CD14-positive monocyte (primary cell): ENCODE results near the gene PCDHGB4. TPM values are rescaled to one million over a fixed set of nuclear protein-coding genes. Genes with fewer than 3 reads are reported as not detected.
"Not testable (repeated sequence)": the region's sequence is repeated elsewhere in the genome, so short reads cannot be mapped to it uniquely, and the experiment has no call there.

Source experiments
- DNase-seq, 3 donors: peaks; one replicate each; pipeline ENCODE4 v3.0.0-alpha.2; 2011 to 2022
- H2AFZ ChIP-seq: 2 replicates; pipeline ENCODE4 v1.6.0; 2012; ENCODE audit warnings: mild to moderate bottlenecking, low read depth, low read length, inconsistent platforms; ENCODE audit not compliant: insufficient read depth, poor library complexity, severe bottlenecking
- H3K27ac ChIP-seq, 2 donors: 1 replicate in 1 of 2; 2 replicates in 1 of 2; pipeline ENCODE4 v1.5.1; 2012 to 2013; ENCODE audit warnings: low read length in 2 of 2, control low read depth in 1 of 2, inconsistent platforms in 1 of 2, low read depth in 1 of 2, mild to moderate bottlenecking in 1 of 2
- H3K27me3 ChIP-seq, 2 donors: one replicate each; pipeline versions ENCODE4 v1.6.0 to v1.6.1; 2011 to 2013; ENCODE audit warnings: low read length in 2 of 2; ENCODE audit not compliant: control insufficient read depth in 2 of 2, insufficient read depth in 2 of 2
- H3K36me3 ChIP-seq, 2 donors: replicated peaks in 1 of 2; 1 replicate in 1 of 2; 2 replicates in 1 of 2; pipeline versions ENCODE4 v1.5.1 to v1.6.1; 2012 to 2013; ENCODE audit warnings: low read length in 2 of 2, control low read depth in 1 of 2, inconsistent platforms in 1 of 2, mild to moderate bottlenecking in 1 of 2; ENCODE audit not compliant: insufficient read depth in 2 of 2, control insufficient read depth in 1 of 2
- H3K4me1 ChIP-seq, 2 donors: 1 replicate in 1 of 2; 2 replicates in 1 of 2; pipeline versions ENCODE4 v1.5.1 to v1.6.1; 2012 to 2013; ENCODE audit warnings: low read length in 2 of 2, control low read depth in 1 of 2, inconsistent platforms in 1 of 2, mild to moderate bottlenecking in 1 of 2, moderate library complexity in 1 of 2; ENCODE audit not compliant: insufficient read depth in 2 of 2, control insufficient read depth in 1 of 2
- H3K4me2 ChIP-seq: replicated peaks from 2 replicates; pipeline ENCODE3; 2012; ENCODE audit warnings: low read length, moderate library complexity, mild to moderate bottlenecking; ENCODE audit not compliant: poor library complexity, severe bottlenecking; ENCODE audit errors: extremely low read depth
- H3K4me3 ChIP-seq, 3 experiments: fragments of 200-600 bp in 1 of 3; sonication (generic) in 1 of 3; replicated peaks in 1 of 3; 1 replicate in 2 of 3; 2 replicates in 1 of 3; pipeline ENCODE4 v1.5.1; 2011 to 2013; ENCODE audit warnings: low read length in 3 of 3, mild to moderate bottlenecking in 3 of 3, control low read depth in 2 of 3, low read depth in 2 of 3, inconsistent platforms in 1 of 3, moderate library complexity in 1 of 3
- H3K79me2 ChIP-seq: 2 replicates; pipeline ENCODE4 v1.6.0; 2012; ENCODE audit warnings: mild to moderate bottlenecking, control low read depth, inconsistent platforms, low read length, moderate library complexity; ENCODE audit not compliant: insufficient read depth
- H3K9ac ChIP-seq: 2 replicates; pipeline ENCODE4 v1.6.0; 2017; ENCODE audit warnings: low read length, mild to moderate bottlenecking; ENCODE audit not compliant: insufficient read depth, poor library complexity, severe bottlenecking
- H3K9me3 ChIP-seq, 2 donors: replicated peaks in 1 of 2; 1 replicate in 1 of 2; 2 replicates in 1 of 2; pipeline versions ENCODE4 v1.5.1 to v1.6.1; 2012 to 2013; ENCODE audit warnings: low read length in 2 of 2, control low read depth in 1 of 2; ENCODE audit not compliant: control insufficient read depth in 1 of 2, insufficient read depth in 1 of 2
- H4K20me1 ChIP-seq: 2 replicates; pipeline ENCODE4 v1.6.0; 2012; ENCODE audit warnings: mild to moderate bottlenecking, low read length, control low read depth, moderate library complexity; ENCODE audit not compliant: insufficient read depth
- H3K27ac Mint-ChIP-seq, 7 donors: one replicate each; pipeline ENCODE4 v1.8.0; 2020; ENCODE audit warnings: mild to moderate bottlenecking in 7 of 7, mixed read lengths in 7 of 7, moderate library complexity in 6 of 7, inconsistent platforms in 2 of 7
- H3K27me3 Mint-ChIP-seq, 3 donors: one replicate each; pipeline ENCODE4 v1.8.0; 2021 to 2022; ENCODE audit warnings: low read depth in 3 of 3, mild to moderate bottlenecking in 3 of 3, mixed read lengths in 3 of 3, moderate library complexity in 3 of 3, inconsistent platforms in 1 of 3
- H3K36me3 Mint-ChIP-seq, 2 donors: one replicate each; pipeline ENCODE4 v1.8.0; 2020; ENCODE audit warnings: mixed read lengths in 2 of 2, inconsistent platforms in 1 of 2, mild to moderate bottlenecking in 1 of 2
- H3K4me1 Mint-ChIP-seq: one replicate; pipeline ENCODE4 v1.8.0; 2020; ENCODE audit warnings: mild to moderate bottlenecking, mixed read lengths
- H3K4me3 Mint-ChIP-seq, 2 donors: one replicate each; pipeline ENCODE4 v1.8.0; 2020; ENCODE audit warnings: mild to moderate bottlenecking in 2 of 2, mixed read lengths in 2 of 2, moderate library complexity in 1 of 2
- H3K9me3 Mint-ChIP-seq, 7 donors: one replicate each; pipeline ENCODE4 v1.8.0; 2020 to 2022; ENCODE audit warnings: mixed read lengths in 7 of 7, mild to moderate bottlenecking in 6 of 7, moderate library complexity in 6 of 7, inconsistent platforms in 2 of 7
- WGBS: methylation state at CpG from one replicate; pipeline ENCODE4 v1.1.5; 2013; ENCODE audit warnings: missing lambda C conversion rate; ENCODE audit not compliant: insufficient coverage; 5-methylcytosine and 5-hydroxymethylcytosine counted together
- intact Hi-C, 2 donors: fragments of 100-400 bp; cut with micrococcal nuclease; formaldehyde crosslinking; loops; one replicate each; pipeline versions ENCODE4 v1.15.0 to v1.15.1; 2023
- polyA plus RNA-seq, 3 donors: library from polyadenylated mRNA; depleted of rRNA in 1 of 3; unstranded in 2 of 3; stranded (reverse) in 1 of 3; fragments of 300-500 nt in 2 of 3; fragments of >200 nt in 1 of 3; fragmentation: Illumina TruSeq in 2 of 3; gene quantifications; 1 replicate in 2 of 3; 2 replicates in 1 of 3; pipeline ENCODE4 v1.2.3, GENCODE V29; 2012 to 2021
- TF ChIP-seq, protein P1 (sequence below): fragments of 200-600 bp; IDR thresholded peaks from one replicate; pipeline ENCODE4 v1.8.0; 2022; ENCODE audit warnings: antibody characterized with exemption, mild to moderate bottlenecking

The PCDHGB4 gene
- polyA plus RNA-seq, 3 donors: not detected

- H3K4me1 Mint-ChIP-seq, H3K27ac ChIP-seq, H3K4me1 ChIP-seq, H3K36me3 ChIP-seq, H3K4me2 ChIP-seq, H3K9ac ChIP-seq, intact Hi-C loops, DNase-seq, H3K79me2 ChIP-seq, H4K20me1 ChIP-seq, H3K27ac Mint-ChIP-seq, H3K4me3 ChIP-seq: not testable (repeated sequence)
- Mint-ChIP-seq H3K27me3 (peaks cover 69 to 85% (median 83%) of the 10 kb centered on the region in 3 donors), H3K36me3 (peaks cover 7 to 13% of the 10 kb centered on the region in 2 donors), H3K4me3 (peak within 1 kb of the TSS; percentile 37 to 73), H3K9me3 (peaks cover 37 to 76% (median 64%) of the 10 kb centered on the region in 7 donors)
- Histone ChIP-seq H2AFZ (peak within 1 kb of the TSS; percentile 29), H3K9me3 (peaks cover 50 to 83% of the 10 kb centered on the region in 2 donors), H3K27me3 (peaks cover 56 to 97% of the 10 kb centered on the region in 2 donors)
- TF ChIP-seq, protein P1, sequence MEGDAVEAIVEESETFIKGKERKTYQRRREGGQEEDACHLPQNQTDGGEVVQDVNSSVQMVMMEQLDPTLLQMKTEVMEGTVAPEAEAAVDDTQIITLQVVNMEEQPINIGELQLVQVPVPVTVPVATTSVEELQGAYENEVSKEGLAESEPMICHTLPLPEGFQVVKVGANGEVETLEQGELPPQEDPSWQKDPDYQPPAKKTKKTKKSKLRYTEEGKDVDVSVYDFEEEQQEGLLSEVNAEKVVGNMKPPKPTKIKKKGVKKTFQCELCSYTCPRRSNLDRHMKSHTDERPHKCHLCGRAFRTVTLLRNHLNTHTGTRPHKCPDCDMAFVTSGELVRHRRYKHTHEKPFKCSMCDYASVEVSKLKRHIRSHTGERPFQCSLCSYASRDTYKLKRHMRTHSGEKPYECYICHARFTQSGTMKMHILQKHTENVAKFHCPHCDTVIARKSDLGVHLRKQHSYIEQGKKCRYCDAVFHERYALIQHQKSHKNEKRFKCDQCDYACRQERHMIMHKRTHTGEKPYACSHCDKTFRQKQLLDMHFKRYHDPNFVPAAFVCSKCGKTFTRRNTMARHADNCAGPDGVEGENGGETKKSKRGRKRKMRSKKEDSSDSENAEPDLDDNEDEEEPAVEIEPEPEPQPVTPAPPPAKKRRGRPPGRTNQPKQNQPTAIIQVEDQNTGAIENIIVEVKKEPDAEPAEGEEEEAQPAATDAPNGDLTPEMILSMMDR: peak; percentile 49
- WGBS: 1% methylated on average over 13 of the region's 43 CpGs
Measured at GRCh38 chr5:141397756-141398551, 10.5 kb downstream of the PCDHGB4 start, which contains the start of gene PCDHGB5. TSS of gene PCDHGB5 (plus strand) at chr5:141397947. CDS start at chr5:141398128, 181 bp downstream.

DNA sequence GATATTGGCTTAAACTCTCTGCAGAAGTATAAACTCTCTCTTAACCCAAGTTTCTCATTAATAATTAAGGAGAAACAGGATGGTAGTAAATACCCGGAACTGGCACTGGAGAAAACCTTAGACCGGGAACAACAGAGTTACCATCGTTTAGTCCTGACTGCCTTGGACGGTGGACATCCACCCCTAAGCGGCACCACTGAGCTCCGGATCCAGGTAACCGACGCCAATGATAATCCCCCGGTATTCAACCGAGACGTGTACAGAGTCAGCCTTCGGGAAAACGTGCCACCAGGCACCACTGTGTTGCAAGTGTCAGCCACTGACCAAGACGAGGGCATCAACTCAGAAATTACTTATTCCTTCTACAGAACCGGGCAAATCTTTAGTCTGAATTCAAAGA lies 11.1 kb downstream of the PCDHGB4 start:
- DNase-seq: no peak
- no peak overlapping the region for H3K4me2 ChIP-seq
- Mint-ChIP-seq H3K4me3 (peak overlapping the region in 1 of 2 donors; percentile 73), H3K9me3 (peaks cover 37 to 76% (median 64%) of the 10 kb centered on the region in 7 donors), H3K4me1 (peaks cover 9% of the 10 kb centered on the region), H3K27me3 (peaks cover 69 to 85% (median 83%) of the 10 kb centered on the region in 3 donors), H3K36me3 (peaks cover 9 to 10% of the 10 kb centered on the region in 2 donors), H3K27ac (no peak overlapping the region)
- H3K4me1 ChIP-seq: peaks cover 0 to 3% of the 10 kb centered on the region in 2 donors
- H3K9ac ChIP-seq: no peak overlapping the region
- peaks cover 59 to 97% of the 10 kb centered on the region in 2 donors for H3K27me3 ChIP-seq
- WGBS: 30% methylated on average over 14 of the region's 15 CpGs
- H3K36me3 ChIP-seq: no peaks in the 10 kb centered on the region
- H3K27ac ChIP-seq: no peak overlapping the region
- no peak overlapping the region for H2AFZ ChIP-seq
- no peaks in the 10 kb centered on the region for H3K79me2 ChIP-seq
- intact Hi-C loops: no loop called here
- H3K9me3 ChIP-seq: peaks cover 50 to 83% of the 10 kb centered on the region in 2 donors
- no peak overlapping the region for H3K4me3 ChIP-seq
- TF ChIP-seq, protein P1: no peak
- H4K20me1 ChIP-seq: no peaks in the 10 kb centered on the region
